Vagina (tissue), 2 donors: Measurements from ENCODE around the gene FIS1.

Experiments
- POLR2A ChIP-seq, 2 donors: fragments of 450-650 bp; IDR thresholded peaks; one replicate each; pipeline ENCODE4 v1.6.1; 2017; ENCODE audit warnings: antibody characterized with exemption in 2 of 2, mild to moderate bottlenecking in 2 of 2, moderate library complexity in 2 of 2
- TF ChIP-seq, protein P1 (sequence below), 3 experiments: fragments of 450-650 bp in 2 of 3; fragments of 200-600 bp in 1 of 3; sonication (generic) in 1 of 3; IDR thresholded peaks; one replicate each; pipeline ENCODE4 v1.5.1; 2017 to 2019; ENCODE audit warnings: antibody characterized with exemption in 3 of 3, mild to moderate bottlenecking in 2 of 3, moderate library complexity in 2 of 3

GRCh38 chr7:101218236-101219125, 26.4 kb downstream of the FIS1 start:
- TF ChIP-seq, protein P1, sequence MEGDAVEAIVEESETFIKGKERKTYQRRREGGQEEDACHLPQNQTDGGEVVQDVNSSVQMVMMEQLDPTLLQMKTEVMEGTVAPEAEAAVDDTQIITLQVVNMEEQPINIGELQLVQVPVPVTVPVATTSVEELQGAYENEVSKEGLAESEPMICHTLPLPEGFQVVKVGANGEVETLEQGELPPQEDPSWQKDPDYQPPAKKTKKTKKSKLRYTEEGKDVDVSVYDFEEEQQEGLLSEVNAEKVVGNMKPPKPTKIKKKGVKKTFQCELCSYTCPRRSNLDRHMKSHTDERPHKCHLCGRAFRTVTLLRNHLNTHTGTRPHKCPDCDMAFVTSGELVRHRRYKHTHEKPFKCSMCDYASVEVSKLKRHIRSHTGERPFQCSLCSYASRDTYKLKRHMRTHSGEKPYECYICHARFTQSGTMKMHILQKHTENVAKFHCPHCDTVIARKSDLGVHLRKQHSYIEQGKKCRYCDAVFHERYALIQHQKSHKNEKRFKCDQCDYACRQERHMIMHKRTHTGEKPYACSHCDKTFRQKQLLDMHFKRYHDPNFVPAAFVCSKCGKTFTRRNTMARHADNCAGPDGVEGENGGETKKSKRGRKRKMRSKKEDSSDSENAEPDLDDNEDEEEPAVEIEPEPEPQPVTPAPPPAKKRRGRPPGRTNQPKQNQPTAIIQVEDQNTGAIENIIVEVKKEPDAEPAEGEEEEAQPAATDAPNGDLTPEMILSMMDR (IDR thresholded peaks at IDR 0.05): no peak
- TF ChIP-seq POLR2A (IDR thresholded peaks at IDR 0.05): no peak
